Measurements from ENCODE around the gene CAP1.

Gene CAP1

DNA sequence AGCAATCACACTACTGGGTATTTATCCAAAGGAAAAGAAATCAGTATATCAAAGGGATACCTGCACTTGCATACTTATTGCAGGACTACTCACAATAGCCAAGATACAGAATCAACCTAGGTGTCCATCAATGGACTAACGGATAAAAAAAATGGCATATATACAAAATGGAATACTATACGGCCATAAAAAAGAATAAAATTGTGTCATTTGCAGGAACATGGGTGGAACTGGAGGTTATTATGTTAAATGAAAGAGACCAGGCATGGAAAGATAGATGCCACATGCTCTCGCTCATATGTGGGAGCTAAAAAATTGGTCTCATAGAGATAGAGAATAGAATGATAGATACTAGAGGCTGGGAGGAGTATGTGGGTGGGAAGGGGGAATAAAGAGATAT lies 29.3 kb upstream of the CAP1 start:
- H3K4me1 ChIP-seq: no peaks in the 10 kb centered on the region
- no peak overlapping the region for H3K4me2 ChIP-seq
- H3K27ac ChIP-seq: no peak overlapping the region
- no peak overlapping the region for H3K4me3 ChIP-seq
- H3K9me3 ChIP-seq: peaks cover 18% of the 10 kb centered on the region; the same call in 1 of the 2 replicates
- H3K27me3 ChIP-seq: no peaks in the 10 kb centered on the region
- no peak overlapping the region for H3K9ac ChIP-seq
- no peak for TF ChIP-seq Cebpa-rat (IDR thresholded peaks at IDR 0.05)
- no peaks in the 10 kb centered on the region for H3K36me3 ChIP-seq
- no peaks in the 10 kb centered on the region for H4K20me1 ChIP-seq

DNA sequence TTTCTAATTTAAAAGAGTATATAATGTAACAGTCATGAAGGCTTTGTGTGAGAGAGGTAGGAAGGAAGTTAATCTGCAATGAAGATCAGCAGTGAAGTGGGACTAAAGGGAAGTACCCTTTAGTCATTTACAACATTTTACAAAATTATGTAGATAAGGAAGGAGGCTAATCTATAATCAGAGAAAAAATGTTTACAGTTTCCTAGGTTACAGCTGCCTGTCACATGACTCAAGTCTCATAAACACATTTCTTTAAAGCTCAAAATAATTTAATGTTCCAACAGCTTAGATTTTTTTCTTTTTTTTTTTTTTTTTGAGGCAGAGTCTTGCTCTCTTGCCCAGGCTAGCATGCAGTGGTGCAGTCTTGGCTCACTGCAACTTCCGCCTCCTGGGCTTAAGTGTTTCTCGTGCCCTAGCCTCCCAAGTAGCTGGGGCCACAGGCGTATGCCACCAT lies 26.2 kb upstream of the CAP1 start:
- no peak overlapping the region for H3K4me3 ChIP-seq
- H3K9me3 ChIP-seq: 0 out of 2 replicates have a peak, but pooled peaks cover 11% of the 10 kb centered on the region
- no peak for TF ChIP-seq Cebpa-rat (IDR thresholded peaks at IDR 0.05)
- no peaks in the 10 kb centered on the region for H3K36me3 ChIP-seq
- H3K9ac ChIP-seq: no peak overlapping the region
- no peaks in the 10 kb centered on the region for H3K4me1 ChIP-seq
- H4K20me1 ChIP-seq: no peaks in the 10 kb centered on the region
- H3K27ac ChIP-seq: no peak overlapping the region
- H3K4me2 ChIP-seq: no peak overlapping the region
- no peaks in the 10 kb centered on the region for H3K27me3 ChIP-seq

DNA sequence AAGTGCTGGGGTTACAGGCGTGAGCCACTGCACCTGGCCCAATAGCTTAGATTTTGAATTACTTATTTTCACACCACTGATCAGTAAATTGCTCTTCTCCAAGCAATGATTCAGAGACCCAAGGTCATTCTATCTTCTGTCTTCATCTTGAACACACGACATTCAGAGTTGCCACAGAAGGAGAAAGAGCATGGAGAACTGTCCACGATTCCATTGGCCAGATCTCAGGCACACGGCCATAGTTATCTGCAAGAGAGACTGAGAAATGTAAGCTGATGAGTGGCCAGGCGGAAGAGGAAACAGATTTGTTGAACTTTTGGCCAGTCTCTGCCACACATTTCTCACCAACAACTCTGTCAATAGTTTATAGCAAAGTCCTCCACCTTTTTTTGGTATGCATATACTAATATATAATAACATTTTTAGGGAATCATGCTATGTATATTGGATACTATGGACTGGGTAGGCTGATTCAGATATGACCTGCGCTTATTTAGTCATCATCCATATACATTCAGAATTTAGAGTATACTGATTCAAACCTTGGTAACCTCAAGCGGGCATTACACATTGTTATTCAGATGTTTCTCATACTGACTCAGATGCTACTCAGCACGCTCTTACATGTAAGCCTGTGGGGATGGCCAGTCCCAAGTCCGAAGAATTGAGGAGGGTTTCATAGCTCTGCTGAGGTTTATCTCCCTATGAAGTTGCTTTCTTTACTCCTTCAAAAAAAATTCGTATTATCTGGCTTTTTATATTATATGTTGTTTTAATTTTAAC lies 25.5 kb upstream of the CAP1 start:
- no peak overlapping the region for H3K9ac ChIP-seq
- H3K36me3 ChIP-seq: no peaks in the 10 kb centered on the region
- no peak for TF ChIP-seq Cebpa-rat (IDR thresholded peaks at IDR 0.05)
- H3K9me3 ChIP-seq: 0 out of 2 replicates have a peak, but pooled peaks cover 9% of the 10 kb centered on the region
- H3K4me1 ChIP-seq: no peaks in the 10 kb centered on the region
- H3K27ac ChIP-seq: no peak overlapping the region
- H4K20me1 ChIP-seq: no peaks in the 10 kb centered on the region
- H3K4me2 ChIP-seq: no peak overlapping the region
- no peak overlapping the region for H3K4me3 ChIP-seq
- no peaks in the 10 kb centered on the region for H3K27me3 ChIP-seq

DNA sequence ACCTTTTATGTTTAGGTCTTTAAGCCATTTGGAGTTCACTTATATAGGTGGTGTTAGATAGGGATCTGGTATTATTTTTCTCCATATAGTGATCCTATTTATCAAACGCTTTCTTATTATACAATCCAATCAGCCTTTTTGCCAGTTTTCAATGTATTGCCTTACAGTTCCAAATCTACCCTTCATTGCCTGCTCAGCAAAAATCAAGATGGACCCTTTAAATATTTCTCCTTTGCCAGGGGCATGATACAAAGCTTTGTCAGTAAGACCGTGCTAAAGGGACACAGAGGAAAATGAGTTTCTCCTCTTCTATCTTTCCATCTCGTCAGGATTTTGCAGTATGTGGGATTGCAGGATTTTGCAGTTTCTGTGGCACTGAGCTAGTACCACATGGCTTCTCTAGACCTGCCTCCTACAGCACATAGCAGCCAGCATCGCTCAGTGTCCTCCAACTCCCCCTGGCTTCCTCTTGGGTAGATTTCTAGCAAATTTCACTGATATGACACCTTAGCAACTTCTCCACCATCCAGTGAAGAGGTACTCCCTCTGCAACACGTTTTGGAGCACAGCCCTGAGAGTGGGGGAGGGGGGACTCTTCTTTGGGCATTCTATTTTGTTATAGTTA lies 22.5 kb upstream of the CAP1 start:
- Histone ChIP-seq H3K27ac (no peak overlapping the region), H3K4me3 (no peak overlapping the region), H3K9ac (no peak overlapping the region), H3K9me3 (peaks cover 5% of the 10 kb centered on the region; the same call in 1 of the 2 replicates), H3K27me3 (no peaks in the 10 kb centered on the region), H3K4me1 (no peaks in the 10 kb centered on the region), H3K4me2 (no peak overlapping the region), H3K36me3 (no peaks in the 10 kb centered on the region), H4K20me1 (no peaks in the 10 kb centered on the region)
- TF ChIP-seq Cebpa-rat (IDR thresholded peaks at IDR 0.05): no peak

- Histone ChIP-seq H4K20me1 (no peaks in the 10 kb centered on the region), H3K27ac (no peak overlapping the region), H3K4me3 (no peak overlapping the region), H3K4me2 (no peak overlapping the region), H3K4me1 (no peaks in the 10 kb centered on the region), H3K9ac (no peak overlapping the region), H3K36me3 (no peaks in the 10 kb centered on the region), H3K9me3 (peaks cover 17% of the 10 kb centered on the region), H3K27me3 (no peaks in the 10 kb centered on the region)
- TF ChIP-seq Cebpa-rat (IDR thresholded peaks at IDR 0.05): no peak
These were observed 20.0 kb upstream of the CAP1 start for GRCh38 chr1:40020447-40021085.

DNA sequence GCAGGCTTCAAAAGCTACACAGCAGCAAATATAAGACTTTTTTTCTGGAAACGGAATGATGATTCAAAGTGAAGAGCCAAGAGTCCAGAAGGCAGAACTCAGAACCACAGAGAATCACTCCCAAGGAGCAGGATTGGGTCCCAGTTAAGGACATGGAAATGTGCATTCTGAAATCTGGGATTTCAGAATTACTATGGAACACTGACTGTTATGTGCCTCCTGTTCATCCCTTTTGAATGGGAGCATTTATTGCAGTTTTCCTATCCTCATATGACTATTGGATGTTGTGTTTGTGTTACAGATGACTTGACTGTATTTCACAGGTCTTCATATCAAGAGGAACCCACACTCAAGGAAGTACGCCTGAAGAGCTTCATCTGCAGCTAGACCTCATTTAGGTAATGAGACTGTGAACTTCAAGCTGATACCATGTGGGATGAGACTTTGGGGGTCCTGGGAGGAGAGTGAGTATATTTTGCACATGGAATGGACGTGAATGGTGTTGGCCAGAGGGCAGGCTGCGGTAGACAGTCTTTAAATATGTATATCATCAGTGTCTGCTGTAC lies 17.1 kb upstream of the CAP1 start:
- Histone ChIP-seq H3K4me1 (no peaks in the 10 kb centered on the region), H4K20me1 (no peaks in the 10 kb centered on the region), H3K4me3 (no peak overlapping the region), H3K27ac (no peak overlapping the region), H3K9me3 (peaks cover 17% of the 10 kb centered on the region), H3K4me2 (no peak overlapping the region), H3K27me3 (no peaks in the 10 kb centered on the region), H3K9ac (no peak overlapping the region), H3K36me3 (no peaks in the 10 kb centered on the region)
- TF ChIP-seq Cebpa-rat (IDR thresholded peaks at IDR 0.05): no peak

GRCh38 chr1:40024671-40025070 lies 15.9 kb upstream of the CAP1 start:
- no peaks in the 10 kb centered on the region for H3K27me3 ChIP-seq
- H3K9me3 ChIP-seq: peaks cover 17% of the 10 kb centered on the region

GRCh38 chr1:40027647-40028046 lies 12.9 kb upstream of the CAP1 start:
- H3K4me2 ChIP-seq: no peak overlapping the region
- H3K4me3 ChIP-seq: no peak overlapping the region
- H3K36me3 ChIP-seq: no peaks in the 10 kb centered on the region
- no peaks in the 10 kb centered on the region for H3K4me1 ChIP-seq
- no peak for TF ChIP-seq Cebpa-rat (IDR thresholded peaks at IDR 0.05)
- H3K27ac ChIP-seq: no peak overlapping the region
- H3K9me3 ChIP-seq: peaks cover 16% of the 10 kb centered on the region
- no peaks in the 10 kb centered on the region for H3K27me3 ChIP-seq
- no peak overlapping the region for H3K9ac ChIP-seq
- H4K20me1 ChIP-seq: no peaks in the 10 kb centered on the region

More at GRCh38 chr1:40024671-40025070, 15.9 kb upstream of the CAP1 start:
- Histone ChIP-seq H3K4me3 (no peak overlapping the region), H3K36me3 (no peaks in the 10 kb centered on the region), H3K4me1 (no peaks in the 10 kb centered on the region), H3K27ac (no peak overlapping the region), H4K20me1 (no peaks in the 10 kb centered on the region), H3K4me2 (no peak overlapping the region), H3K9ac (no peak overlapping the region)
- TF ChIP-seq Cebpa-rat (IDR thresholded peaks at IDR 0.05): no peak

DNA sequence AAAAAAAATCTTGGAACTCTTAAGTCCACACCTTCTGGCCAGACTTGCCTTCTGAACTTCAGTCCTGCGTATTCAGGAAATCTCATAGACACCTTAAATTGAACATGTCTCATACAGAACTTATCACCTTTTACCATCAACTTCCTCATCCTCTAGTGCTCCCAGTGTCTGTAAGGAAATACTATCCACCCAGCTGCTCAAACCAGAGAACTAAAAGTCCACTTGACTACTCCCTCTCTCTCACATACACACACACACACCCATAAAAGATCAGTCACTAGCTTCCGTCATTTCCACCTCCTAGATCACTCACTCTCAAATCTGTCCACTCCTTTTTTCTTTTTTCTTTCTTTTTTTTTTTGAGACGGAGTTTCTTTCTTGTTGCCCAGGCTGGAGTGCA lies 10.9 kb upstream of the CAP1 start:
- Histone ChIP-seq H3K36me3 (no peaks in the 10 kb centered on the region), H3K27me3 (no peaks in the 10 kb centered on the region)
- no peak for TF ChIP-seq Cebpa-rat (IDR thresholded peaks at IDR 0.05)

More for the DNA sequence above, 10.9 kb upstream of the CAP1 start:
- Histone ChIP-seq H3K27ac (no peak overlapping the region), H3K4me2 (no peak overlapping the region), H3K4me3 (no peak overlapping the region), H3K4me1 (peaks cover 10% of the 10 kb centered on the region), H3K9ac (no peak overlapping the region), H3K9me3 (no peaks in the 10 kb centered on the region), H4K20me1 (no peaks in the 10 kb centered on the region)

All from BLaER1 (cell line).